LNCAP (cell line): ENCODE results near the gene ADAM12.

Experiments used
- CTCF ChIP-seq: fragments of 450-650 bp; IDR thresholded peaks from 2 replicates; pipeline ENCODE4 v1.5.1; 2017; ENCODE audit warnings: mild to moderate bottlenecking

ADAM12 gene

GRCh38 chr10:126129026-126129425 is 259.3 kb downstream of the ADAM12 start:
- TF ChIP-seq CTCF = no peak

- no peak for TF ChIP-seq CTCF
These were observed 259.7 kb downstream of the ADAM12 start for GRCh38 chr10:126128581-126128980.

- TF ChIP-seq CTCF = no peak
These were observed 260.7 kb downstream of the ADAM12 start for GRCh38 chr10:126127481-126128029.

- TF ChIP-seq CTCF = no peak
These were observed 261.4 kb downstream of the ADAM12 start for GRCh38 chr10:126126866-126127265.

GRCh38 chr10:126126023-126126422 is 262.3 kb downstream of the ADAM12 start:
- TF ChIP-seq CTCF = no peak

- no peak for TF ChIP-seq CTCF
These were observed 263.5 kb downstream of the ADAM12 start for GRCh38 chr10:126124668-126125349.

GRCh38 chr10:126124046-126124445 is 264.2 kb downstream of the ADAM12 start:
- no peak for TF ChIP-seq CTCF
